ENCODE measurements around the gene YPEL3.
"Not testable (repeated sequence)": the region's sequence is repeated elsewhere in the genome, so short reads cannot be mapped to it uniquely, and the experiment has no call there.

Gene YPEL3, protein sequence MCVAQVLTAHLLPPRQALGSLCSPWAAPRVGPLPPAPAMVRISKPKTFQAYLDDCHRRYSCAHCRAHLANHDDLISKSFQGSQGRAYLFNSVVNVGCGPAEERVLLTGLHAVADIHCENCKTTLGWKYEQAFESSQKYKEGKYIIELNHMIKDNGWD

DNA sequence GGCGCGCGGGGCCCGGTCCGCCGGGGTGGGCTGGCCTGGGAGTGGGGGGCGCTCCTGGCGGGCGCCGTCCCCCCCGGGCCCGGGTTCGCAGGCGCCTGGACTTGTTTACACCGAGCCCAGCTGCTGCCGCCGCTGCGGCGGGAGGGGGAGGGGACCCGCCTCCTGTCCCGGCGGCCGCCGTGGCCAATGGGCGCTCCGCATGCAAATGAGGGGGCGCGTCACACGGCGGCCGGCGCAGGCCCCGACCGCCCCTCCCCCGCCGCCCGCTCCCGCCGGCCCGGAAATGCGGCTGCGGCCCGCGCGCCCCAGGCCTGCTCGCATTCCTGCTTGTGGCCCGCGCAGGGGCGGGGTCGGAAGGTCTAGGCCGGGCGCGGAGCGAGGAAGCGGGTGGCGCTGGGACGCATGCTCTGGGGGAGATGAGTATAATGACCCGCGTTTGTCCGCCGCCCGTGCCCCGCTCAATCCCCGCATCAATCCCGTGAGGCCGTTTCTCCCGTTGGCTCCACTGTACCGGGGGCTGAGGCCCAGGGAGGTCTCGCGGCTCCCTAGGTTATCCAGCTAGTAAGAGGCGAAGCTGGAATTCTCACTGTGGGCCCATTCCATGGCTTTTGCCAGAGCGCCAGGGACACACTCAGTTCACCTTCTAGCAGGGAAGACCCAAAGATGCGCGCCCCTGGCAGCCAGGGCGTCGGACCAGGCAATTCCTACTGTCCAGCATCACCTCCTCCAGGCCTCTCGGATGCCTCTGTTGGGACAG, at the start of gene YPEL3:
Gene YPEL3, minus strand, starts transcription at position 109 of the 757 bp plus-strand sequence. CDS start 731 bp downstream, outside the sequence.
- peak; percentile 59 for DNase-seq

DNA sequence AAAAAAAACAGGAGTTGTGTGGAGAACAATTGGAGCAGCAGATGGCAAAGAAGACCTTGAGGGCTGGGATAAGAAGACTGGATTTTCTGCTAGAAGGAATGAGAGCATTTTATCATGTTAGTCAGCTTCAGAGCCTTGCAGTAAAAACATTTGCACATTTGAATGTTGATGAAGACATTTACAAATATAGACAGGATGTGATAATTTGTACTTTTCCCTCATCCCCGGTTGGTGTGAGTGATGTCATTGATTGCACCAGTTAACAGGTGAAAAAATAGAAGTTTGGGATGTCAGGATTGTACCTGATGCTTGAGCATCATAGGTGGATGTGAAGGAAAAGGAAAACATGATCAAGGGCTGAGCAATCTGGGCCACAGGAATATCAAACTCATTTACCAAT, 49.6 kb upstream of the YPEL3 start:
- DNase-seq = no peak

DNA sequence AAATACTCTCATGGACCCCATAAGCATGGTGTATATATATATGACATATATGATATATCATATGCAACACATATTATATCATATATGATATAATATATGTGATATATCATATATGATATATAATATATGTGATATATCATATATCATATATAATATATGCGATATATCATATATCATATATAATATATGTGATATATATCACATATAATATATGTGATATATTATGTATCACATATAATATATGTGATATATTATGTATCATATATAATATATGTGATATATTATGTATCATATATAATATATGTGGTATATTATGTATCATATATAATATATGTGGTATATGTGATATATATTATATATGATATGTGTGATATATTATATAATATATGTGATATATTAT, 48.9 kb upstream of the YPEL3 start:
- no peak for DNase-seq

DNA sequence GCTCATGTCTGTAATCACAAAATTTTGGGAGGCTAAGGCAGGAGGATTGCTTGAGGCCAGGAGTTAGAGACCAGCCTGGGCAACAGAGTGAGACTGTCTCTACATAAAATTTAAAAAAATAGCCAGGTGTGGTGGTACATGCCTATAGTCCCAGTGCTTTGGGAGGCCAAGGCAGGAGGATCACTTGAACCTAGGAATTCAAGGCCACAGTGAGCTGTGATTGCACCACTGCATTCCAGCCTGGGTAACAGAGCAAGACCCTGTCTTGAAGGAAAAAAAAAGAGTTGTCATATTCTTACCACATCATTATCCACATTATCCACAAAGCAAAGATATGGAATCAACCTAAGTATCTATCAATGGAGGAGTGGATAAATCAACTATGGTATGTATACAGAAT, 48.0 kb upstream of the YPEL3 start:
- no peak for DNase-seq

DNA sequence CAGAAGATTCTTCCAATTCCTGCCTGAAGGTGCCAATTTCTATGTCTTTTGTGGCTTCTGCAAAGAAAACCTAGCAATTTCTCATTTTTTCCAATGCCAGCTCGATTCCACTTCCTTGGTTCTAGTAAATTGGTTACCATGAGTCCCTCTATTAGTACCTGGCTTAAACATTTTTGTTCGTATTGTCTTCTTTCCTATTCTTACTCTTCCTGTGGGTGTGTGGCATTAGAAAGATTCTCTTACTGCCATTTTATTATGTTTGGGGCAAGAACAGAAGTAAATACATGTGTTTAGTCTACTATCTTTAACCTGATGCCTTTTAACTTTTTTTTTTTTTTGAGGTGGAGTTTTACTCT, 47.3 kb upstream of the YPEL3 start:
- DNase-seq = no peak

DNA sequence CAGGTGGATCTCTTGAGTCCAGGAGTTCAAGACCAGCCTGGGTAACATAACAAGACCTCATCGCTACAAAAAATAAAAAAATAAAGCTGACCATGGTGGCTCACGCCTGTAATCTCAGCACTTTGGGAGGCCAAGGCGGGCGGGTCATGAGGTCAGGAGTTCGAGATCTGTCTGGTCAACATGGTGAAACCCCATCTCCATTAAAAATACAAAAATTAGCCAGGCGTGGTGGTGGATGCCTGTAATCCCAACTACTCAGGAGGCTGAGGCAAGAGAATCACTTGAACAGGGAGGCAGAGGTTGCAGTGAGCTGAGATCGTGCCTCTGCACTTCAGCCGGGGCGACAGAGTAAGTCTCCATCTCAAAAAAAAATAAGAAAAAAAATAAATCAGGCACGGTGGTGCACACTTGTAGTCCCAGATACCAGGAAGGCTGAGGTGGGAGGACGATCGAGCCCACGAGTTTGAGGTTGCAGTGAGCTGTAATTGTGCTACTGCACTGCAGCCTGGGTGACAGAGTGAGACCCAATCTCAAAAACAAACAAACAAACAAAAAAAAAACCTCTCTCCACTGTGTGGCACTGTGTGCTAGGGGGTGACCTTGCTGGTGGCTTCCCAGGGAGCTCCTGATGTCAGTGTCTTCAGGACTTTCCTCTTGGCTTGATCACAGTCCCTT, 46.8 kb upstream of the YPEL3 start:
- DNase-seq = no peak

DNA sequence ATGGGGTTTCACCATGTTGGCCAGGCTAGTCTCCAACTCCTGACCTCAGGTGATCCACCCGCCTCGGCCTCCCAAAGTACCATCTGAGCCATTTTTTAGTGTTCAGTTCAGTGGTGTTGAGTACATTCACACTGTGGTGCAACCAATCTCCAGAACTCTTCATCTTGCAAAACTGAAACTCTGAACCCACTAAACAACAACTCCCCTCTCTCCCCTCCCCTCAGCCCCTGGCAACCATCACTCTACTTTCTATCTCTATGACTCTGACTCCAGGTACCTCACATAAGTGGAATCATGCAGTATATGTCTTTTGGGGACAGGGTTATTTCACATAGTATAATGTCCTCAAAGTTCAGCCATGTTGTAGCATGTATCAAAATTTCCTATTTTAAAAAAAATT, 45.7 kb upstream of the YPEL3 start:
- no peak for DNase-seq

DNA sequence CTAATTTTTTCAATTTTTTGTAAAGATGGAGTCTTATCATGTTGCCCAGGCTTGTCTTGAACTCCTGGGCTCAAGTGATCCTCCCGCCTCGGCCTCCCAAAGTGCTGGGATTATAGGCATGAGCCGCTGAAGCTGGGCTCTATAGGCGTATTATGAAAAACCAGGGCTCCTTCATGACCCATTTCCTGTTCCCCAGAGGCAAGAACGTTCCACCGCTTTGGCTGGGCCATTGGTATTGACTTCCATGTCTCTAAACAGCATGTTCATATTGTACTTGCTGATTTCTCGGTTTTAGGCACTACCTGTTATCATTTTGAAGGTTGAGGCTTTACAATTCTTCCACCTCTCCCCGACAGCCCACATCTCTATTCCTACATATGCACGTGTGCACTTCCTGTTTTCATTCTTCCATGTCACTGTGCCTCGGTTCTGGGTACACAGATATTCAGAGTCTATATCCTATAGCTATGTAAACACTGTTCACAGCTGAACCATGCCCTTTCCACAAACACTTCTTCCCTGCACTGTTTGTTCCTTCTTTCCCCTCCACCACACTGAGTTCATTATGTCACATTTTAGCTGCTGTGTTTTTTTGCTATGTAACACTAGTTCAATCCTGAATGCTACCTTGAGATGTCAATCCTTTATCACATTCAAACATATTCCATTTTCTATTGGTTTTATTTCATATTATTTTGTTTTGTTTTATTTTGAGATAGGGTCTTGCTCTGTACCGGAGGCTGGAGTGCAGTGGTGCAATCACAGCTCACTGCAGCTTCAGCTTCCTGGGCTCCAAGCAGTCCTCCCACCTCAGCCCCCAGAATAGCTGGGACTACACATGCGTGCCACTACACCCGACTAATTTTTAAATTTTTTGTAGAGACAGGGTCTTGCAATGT, 43.8 kb upstream of the YPEL3 start:
- DNase-seq = no peak

DNA sequence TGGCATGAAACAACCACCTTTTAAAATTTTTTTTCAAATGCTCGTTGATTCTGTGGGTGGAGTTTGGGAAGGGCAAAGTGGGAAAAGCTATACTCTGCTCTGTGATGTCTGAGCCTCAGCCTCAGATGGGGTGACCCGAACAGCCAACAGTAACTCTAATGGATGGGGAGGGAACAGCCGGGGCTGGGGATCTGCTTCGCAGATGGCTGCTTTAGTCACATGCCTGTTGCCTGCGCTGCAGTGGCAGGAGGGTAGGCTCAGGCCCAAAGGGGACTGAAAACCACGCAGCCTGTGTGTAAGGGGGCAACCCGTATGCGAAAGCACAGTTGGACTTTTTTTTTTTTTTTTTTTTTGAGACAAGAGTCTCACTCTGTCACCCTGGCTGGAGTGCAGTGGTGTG, 41.9 kb upstream of the YPEL3 start:
- DNase-seq = no peak

DNA sequence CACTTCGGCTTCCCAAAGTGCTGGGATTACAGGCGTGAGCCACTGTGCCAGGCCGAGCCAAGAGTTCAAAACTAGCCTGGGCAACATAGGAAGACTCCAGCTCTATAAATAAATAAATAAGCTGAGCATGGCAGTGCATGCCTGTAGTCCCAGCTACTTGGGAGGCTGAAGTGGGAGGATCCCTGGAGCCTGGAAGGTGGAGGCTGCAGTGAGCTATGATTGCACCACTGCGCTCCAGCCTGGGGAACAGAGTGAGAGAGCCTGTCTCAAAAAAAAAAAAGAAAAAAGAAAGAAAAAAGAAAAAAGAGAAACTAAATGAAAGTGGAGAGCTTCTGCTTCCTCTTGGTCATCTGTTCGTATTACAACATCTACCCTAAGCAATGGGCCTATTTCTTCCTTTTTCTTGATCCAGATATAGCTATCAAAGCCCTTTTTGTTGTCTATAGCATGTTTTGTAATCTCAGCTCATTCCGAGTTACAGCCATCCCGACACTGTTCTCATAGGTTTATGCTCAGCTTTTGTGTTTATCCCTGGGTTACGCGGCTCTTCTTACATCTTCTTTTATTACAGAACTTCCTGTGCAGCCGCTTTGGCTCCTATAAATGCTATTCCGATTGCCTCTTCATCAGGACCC, 41.1 kb upstream of the YPEL3 start:
- no peak for DNase-seq

DNA sequence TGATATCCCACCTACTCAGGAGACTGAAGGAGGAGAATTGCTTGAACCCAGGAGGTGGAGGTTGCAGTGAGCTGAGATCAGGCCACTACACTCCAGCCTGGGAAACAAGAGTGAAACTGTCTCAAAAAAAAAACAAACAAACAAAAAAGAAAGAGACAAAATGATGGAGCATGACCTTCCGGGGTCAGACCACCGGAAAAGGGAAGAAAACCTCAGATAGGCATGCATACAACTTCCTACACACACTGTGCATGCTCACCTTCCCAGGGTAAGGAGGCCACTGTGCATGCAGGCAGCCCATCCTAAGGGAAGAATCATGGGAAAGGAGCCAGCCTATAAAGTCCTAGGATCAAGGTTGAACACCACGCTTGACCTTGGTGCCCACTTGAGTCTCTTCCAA, 36.6 kb upstream of the YPEL3 start:
- no peak for DNase-seq

DNA sequence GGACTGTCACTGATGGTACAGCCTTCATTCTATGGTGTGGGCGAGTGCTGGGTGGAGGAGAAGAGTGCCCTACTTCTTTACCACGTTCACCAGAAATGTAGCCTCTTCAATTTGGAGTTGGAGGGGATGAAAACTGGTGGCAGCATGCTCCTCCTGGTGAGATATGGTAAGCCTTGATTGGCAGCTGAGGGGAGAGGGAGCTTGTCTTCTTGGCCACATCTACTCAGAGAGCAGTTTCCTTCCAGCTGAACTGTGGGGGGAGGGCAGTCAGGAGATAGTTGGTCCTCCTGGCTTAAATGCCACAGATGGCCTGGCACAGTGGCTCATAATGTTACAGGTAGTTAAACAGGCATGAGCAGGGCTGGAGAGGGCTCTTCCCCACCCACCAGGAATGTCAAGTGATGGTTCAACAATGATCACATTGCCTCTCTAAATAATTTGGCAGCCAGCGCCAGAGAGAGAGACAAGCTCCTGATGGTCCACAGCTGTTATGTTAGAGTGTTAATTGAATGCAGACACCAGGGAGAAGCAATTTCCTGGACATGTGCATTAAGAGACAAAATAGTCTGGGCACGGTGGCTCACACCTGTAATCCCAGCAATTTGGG, 36.0 kb upstream of the YPEL3 start:
- no peak for DNase-seq

DNA sequence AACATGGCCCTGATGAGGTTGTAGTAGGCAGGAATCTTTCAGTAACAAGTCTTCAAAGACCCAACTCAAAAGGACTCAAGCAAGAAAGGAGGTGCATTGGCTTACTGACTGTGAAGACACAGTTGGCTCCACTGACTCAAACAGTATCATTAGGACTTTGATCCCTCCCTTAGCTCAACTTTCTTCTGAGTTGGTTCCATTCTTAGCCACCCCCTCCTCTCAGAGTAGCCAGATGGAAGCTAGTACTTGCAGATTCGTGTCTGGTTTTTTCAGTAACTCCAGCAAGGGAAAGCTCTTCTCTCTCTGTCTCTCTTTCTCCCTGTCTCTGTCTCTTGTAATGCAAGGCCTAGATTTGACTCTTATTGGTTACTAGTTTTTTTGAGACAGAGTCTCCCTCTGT, 32.0 kb upstream of the YPEL3 start:
- DNase-seq = no peak

DNA sequence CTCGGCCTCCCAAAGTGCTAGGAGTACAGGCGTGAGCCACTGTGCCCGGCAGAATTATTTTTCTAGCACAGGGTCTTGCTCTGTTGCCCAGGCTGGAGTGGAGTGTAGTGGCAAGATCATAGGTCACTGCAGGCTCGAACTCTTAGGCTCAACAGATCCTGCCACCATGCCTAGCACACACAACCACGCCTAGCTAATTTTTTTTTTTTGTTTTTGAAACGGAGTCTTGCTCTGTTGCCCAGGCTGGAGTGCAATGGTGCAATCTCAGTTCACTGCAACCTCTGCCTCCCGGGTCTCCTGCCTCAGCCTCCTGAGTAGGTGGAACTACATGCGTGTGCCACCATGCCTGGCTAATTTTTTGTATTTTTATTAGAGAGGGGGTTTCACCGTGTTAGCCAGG, 29.7 kb upstream of the YPEL3 start:
- not testable (repeated sequence) for DNase-seq

DNA sequence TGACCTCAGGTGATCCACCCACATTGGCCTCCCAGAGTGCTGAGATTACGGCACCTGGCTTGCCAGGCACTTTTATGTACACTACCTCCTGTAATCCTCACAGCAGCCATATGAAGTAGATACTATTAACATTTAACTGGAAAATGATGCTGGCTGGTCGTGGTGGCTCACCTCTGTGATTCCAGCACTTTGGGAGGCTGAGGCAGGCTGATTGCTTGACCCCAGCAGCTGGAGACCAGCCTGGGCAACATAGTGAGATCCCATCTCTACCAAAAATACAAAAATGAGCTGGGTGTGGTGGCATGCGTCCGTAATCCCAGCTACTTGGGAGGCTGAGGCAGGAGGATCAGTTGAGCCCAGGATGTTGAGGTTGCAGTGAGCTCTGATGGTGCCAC, 29.0 kb upstream of the YPEL3 start:
- DNase-seq = no peak

DNA sequence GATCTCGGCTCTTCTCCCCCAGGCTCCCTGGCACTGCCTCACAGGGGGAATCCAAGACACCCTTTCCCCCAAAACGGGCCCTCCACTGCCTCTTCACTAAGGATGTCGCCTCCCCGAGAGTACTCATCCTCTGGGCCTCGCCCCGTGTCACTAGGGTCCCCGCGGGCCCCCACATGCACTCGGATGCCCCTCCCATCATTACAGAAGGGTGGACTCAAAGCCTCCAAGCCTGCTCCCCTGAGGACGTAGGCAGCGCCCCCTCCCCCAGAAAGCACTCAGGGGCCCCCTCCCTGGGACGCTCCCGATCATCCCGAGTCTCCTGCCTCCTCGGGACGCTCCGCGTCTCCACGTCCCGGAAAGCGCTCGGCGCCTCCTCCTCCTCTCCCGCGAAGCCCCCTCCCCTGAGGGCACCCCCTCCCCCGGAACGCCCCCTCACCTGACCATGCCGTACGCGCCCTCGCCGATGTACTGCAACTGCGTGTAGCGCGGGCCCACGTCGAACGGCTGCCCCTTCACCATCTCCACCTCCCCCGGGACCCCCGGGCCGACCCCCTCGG, 26.7 kb upstream of the YPEL3 start:
- no peak for DNase-seq

DNA sequence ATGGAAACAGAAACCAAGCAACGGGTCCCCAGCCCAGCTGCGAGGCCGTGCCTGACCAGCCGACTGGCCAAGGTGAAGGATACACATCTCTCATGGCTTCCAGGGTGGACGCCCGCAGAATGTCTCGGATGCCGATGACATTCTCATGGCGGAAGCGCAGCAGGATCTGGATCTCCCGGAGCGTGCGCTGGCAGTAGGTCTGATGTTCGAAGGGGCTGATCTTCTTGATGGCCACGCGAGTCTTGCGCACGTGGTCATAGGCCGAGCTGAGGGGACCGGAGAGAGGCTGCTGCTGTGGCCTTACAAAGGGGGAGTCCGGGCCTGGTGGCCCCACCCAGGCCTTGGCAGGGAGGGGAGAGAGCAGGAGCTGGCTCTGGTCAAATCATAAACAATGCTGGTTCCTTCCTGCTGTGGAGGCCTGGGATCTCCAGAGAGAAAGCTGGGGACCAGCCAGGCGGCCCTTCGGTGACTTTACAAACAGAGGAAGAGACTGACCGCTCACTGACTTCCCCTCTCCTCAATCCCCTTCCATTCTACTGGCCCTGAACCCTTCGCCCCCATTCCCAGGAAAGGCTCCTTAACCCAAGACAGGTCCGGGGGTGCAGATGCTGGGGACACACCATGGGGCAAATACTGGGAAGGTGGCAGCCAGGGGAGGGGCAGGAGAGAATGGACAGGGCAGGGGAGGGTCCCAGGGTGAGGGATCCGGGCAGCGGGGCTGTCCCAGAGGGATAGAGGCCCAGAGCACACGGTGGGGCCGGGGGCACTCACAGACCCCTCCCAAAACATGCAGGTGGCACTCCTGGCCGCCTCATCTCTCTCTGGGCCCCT, 25.9 kb upstream of the YPEL3 start:
- no peak for DNase-seq

DNA sequence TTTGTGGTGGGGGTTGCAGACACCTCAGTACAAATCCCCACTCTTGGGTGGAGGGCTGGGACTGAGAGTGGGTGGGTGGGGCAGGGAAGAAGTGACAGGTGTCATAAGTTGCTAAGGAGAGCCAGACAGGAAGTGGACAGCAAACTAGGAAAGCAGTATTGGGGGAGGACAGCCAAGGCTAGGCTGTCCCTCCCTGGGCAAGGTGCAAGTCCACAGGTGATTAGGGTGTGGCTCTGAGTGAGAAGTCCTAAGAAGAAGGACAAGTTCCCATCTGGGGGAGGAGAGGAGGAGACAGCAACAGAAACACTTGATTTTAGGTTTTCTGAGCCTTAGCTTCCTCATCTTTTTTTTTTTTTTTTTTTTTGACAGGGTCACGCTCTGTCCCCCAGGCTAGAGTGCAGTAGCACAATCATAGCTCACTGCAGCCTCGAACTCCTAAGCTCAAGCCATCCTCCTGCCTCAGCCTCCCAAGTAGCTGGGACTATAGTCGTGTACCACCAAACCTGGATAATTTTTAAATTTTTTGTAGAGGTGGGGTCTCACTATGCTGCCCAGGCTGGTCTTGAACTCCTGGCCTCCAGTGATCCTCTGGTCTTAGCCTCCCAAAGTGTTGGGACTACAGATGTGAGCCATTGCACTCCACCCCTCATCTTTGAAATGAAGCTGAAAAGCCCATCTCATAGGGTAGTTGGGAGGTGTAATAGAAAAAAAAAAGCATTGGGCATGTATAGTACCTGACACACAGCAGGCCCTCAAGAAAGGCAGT, 24.5 kb upstream of the YPEL3 start:
- no peak for DNase-seq

DNA sequence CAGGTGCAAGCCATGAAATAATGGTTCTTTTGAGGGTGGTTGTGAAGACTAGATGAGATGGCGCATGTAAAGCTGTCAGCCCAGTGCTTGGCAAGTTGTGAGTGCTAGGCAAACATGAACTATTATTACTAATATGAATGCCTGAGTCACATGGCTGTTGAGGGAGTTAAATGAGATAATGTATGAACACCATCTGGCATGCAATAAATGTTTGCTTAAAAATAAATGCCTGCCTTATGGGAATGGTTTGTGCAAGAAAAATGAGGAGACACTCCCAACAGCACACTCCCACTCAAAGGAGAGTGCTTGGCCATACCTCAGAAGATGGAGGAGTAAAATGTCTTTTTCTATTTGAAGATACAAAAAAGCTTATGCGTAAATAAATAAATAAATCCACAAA, 23.4 kb upstream of the YPEL3 start:
- no peak for DNase-seq

DNA sequence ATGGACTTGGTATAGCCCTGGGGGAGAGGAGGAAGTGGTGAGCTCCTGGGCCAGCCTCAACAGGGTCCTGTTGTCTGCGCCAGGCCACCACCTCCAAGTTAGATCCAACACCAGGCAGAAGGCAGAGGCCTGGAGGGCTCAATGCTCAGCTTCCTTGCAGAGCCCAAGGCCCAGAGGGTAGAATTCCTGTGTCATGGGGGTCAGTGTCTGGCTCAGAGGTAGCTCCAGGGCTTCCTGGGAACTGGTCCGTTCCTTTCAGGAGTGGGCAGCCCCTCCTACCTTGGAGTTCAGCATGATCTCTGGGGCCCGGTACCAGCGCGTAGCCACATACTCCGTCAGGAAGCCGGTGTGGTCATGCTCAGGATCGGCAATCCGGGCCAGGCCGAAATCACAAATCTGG, 21.8 kb upstream of the YPEL3 start:
- no peak for DNase-seq

All from NCI-H1048 (cell line).